ENCODE data around the gene TSHZ2. TPM values are rescaled to one million over a fixed set of nuclear protein-coding genes. Genes with fewer than 3 reads are reported as not detected.

TSHZ2 gene
- total RNA-seq, 1 donor from 2014 or later, result 5.2 TPM

- Histone ChIP-seq H3K4me1 (no peaks in the 10 kb centered on the region), H3K4me3 (no peak overlapping the region), H3K27ac (no peak overlapping the region), H3K36me3 (no peaks in the 10 kb centered on the region), H3K27me3 (no peaks in the 10 kb centered on the region), H3K9me3 (no peaks in the 10 kb centered on the region)
- TF ChIP-seq CTCF (IDR thresholded peaks at IDR 0.05), result no peak
- intact Hi-C loops (cut with DNase I), result no loop called here
- DNase-seq (no peak), ATAC-seq (no peak)
Measured at GRCh38 chr20:53252002-53252401, 279.8 kb downstream of the TSHZ2 start.

GRCh38 chr20:53253668-53254067, 281.5 kb downstream of the TSHZ2 start:
- Histone ChIP-seq H3K4me3 (no peak overlapping the region), H3K9me3 (no peaks in the 10 kb centered on the region), H3K36me3 (no peaks in the 10 kb centered on the region), H3K27ac (no peak overlapping the region), H3K27me3 (no peaks in the 10 kb centered on the region), H3K4me1 (no peaks in the 10 kb centered on the region)
- DNase-seq (no peak), ATAC-seq (no peak)
- intact Hi-C loops (cut with DNase I), result no loop called here
- TF ChIP-seq CTCF (IDR thresholded peaks at IDR 0.05), result no peak

- Histone ChIP-seq H3K9me3 (no peaks in the 10 kb centered on the region), H3K4me1 (no peaks in the 10 kb centered on the region), H3K4me3 (no peak overlapping the region), H3K36me3 (no peaks in the 10 kb centered on the region), H3K27ac (no peak overlapping the region), H3K27me3 (no peaks in the 10 kb centered on the region)
- no peak for TF ChIP-seq CTCF (IDR thresholded peaks at IDR 0.05)
- intact Hi-C loops (cut with DNase I), result no loop called here
- no peak for ATAC-seq
- DNase-seq, result no peak
Measured at GRCh38 chr20:53255102-53255710, 283.0 kb downstream of the TSHZ2 start.

GRCh38 chr20:53258741-53259140, 286.6 kb downstream of the TSHZ2 start:
- no peak for TF ChIP-seq CTCF (IDR thresholded peaks at IDR 0.05)
- intact Hi-C loops (cut with DNase I), result no loop called here
- DNase-seq, result no peak
- Histone ChIP-seq H3K27ac (no peak overlapping the region), H3K9me3 (no peaks in the 10 kb centered on the region), H3K4me3 (no peak overlapping the region), H3K36me3 (no peaks in the 10 kb centered on the region), H3K27me3 (no peaks in the 10 kb centered on the region), H3K4me1 (no peaks in the 10 kb centered on the region)
- no peak for ATAC-seq

GRCh38 chr20:53260168-53260567, 288.0 kb downstream of the TSHZ2 start:
- H3K9me3 ChIP-seq, result no peaks in the 10 kb centered on the region
- intact Hi-C loops (cut with DNase I), result no loop called here
- no peak overlapping the region for H3K4me3 ChIP-seq
- ATAC-seq (no peak), DNase-seq (no peak)
- H3K27me3 ChIP-seq, result no peaks in the 10 kb centered on the region
- TF ChIP-seq CTCF (IDR thresholded peaks at IDR 0.05), result no peak
- no peaks in the 10 kb centered on the region for H3K36me3 ChIP-seq
- H3K27ac ChIP-seq, result no peak overlapping the region
- no peaks in the 10 kb centered on the region for H3K4me1 ChIP-seq

- H3K9me3 ChIP-seq, result no peaks in the 10 kb centered on the region
- ATAC-seq, result no peak
- no peak for TF ChIP-seq CTCF (IDR thresholded peaks at IDR 0.05)
- H3K27ac ChIP-seq, result no peak overlapping the region
- no peak for DNase-seq
- intact Hi-C loops (cut with DNase I), result no loop called here
- H3K4me3 ChIP-seq, result no peak overlapping the region
- H3K27me3 ChIP-seq, result no peaks in the 10 kb centered on the region
- no peaks in the 10 kb centered on the region for H3K36me3 ChIP-seq
- H3K4me1 ChIP-seq, result no peaks in the 10 kb centered on the region
Measured at GRCh38 chr20:53260591-53260990, 288.4 kb downstream of the TSHZ2 start.

All from upper lobe of right lung (tissue), 1 donor.